Fibroblast of lung (primary cell): Measurements from ENCODE around the gene SMARCA4. TPM values are rescaled to one million over a fixed set of nuclear protein-coding genes. Genes with fewer than 3 reads are reported as not detected.
"Not testable (repeated sequence)": the region's sequence is repeated elsewhere in the genome, so short reads cannot be mapped to it uniquely, and the experiment has no call there.

Source experiments
- DNase-seq, 2 donors: peaks; one replicate each; pipeline versions ENCODE4 v3.0.0 to v3.0.0-alpha.2; 2010; ENCODE audit warnings: low read depth in 2 of 2
- H2AFZ ChIP-seq: 2 replicates; pipeline ENCODE4 v1.5.1; 2012; ENCODE audit warnings: low read length, control low read depth, inconsistent platforms
- H3K27ac ChIP-seq: 2 replicates; pipeline ENCODE4 v1.5.1; 2011; ENCODE audit warnings: low read length, control low read depth; ENCODE audit not compliant: insufficient read depth
- H3K27me3 ChIP-seq: 2 replicates; pipeline ENCODE4 v1.5.1; 2011; ENCODE audit warnings: mild to moderate bottlenecking, low read length; ENCODE audit not compliant: control insufficient read depth, insufficient read depth
- H3K36me3 ChIP-seq: 2 replicates; pipeline ENCODE4 v1.5.1; 2011; ENCODE audit warnings: low read length; ENCODE audit not compliant: control insufficient read depth, insufficient read depth
- H3K4me1 ChIP-seq: 2 replicates; pipeline ENCODE4 v1.5.1; 2011; ENCODE audit warnings: low read length; ENCODE audit not compliant: control insufficient read depth, insufficient read depth; ENCODE audit errors: extremely low read depth
- H3K4me2 ChIP-seq: 2 replicates; pipeline ENCODE4 v1.5.1; 2011; ENCODE audit warnings: low read length, control low read depth; ENCODE audit not compliant: insufficient read depth; ENCODE audit errors: extremely low read depth
- H3K4me3 ChIP-seq, 4 experiments: fragments of 200-600 bp in 1 of 4; sonication (generic) in 1 of 4; replicated peaks in 1 of 4; 2 replicates each; pipeline ENCODE4 v1.5.1; 2011 to 2016; ENCODE audit warnings: low read length in 4 of 4, low read depth in 3 of 4, mild to moderate bottlenecking in 3 of 4, control low read depth in 2 of 4, inconsistent platforms in 1 of 4, mixed read lengths in 1 of 4; ENCODE audit not compliant: insufficient read depth in 1 of 4; ENCODE audit errors: control extremely low read depth in 1 of 4
- H3K79me2 ChIP-seq: 2 replicates; pipeline ENCODE4 v1.5.1; 2012; ENCODE audit warnings: mild to moderate bottlenecking, low read length, inconsistent platforms; ENCODE audit not compliant: control insufficient read depth, insufficient read depth
- H3K9ac ChIP-seq: 2 replicates; pipeline ENCODE4 v1.5.1; 2011; ENCODE audit warnings: mild to moderate bottlenecking, low read length, control low read depth; ENCODE audit not compliant: insufficient read depth
- H3K9me3 ChIP-seq: 2 replicates; pipeline ENCODE4 v1.5.1; 2012; ENCODE audit warnings: low read depth, low read length; ENCODE audit not compliant: control insufficient read depth, insufficient read depth
- H4K20me1 ChIP-seq: 2 replicates; pipeline ENCODE4 v1.5.1; 2011; ENCODE audit warnings: low read length; ENCODE audit not compliant: control insufficient read depth, insufficient read depth; ENCODE audit errors: extremely low read depth
- CTCF ChIP-seq, 2 donors: IDR thresholded peaks in 1 of 2; conservative IDR thresholded peaks in 1 of 2; 1 replicate in 1 of 2; 2 replicates in 1 of 2; pipeline ENCODE4 v1.5.1; 2011 to 2012; ENCODE audit warnings: low read length in 2 of 2, control low read depth in 1 of 2, inconsistent platforms in 1 of 2, low read depth in 1 of 2, mild to moderate bottlenecking in 1 of 2
- EZH2 ChIP-seq: IDR thresholded peaks from 2 replicates; pipeline ENCODE4 v1.5.1; 2012; ENCODE audit warnings: low read length, control low read depth, mild to moderate bottlenecking; ENCODE audit errors: missing control alignments
- polyA plus RNA-seq, 2 donors: library from polyadenylated mRNA; depleted of rRNA in 1 of 2; stranded (reverse) in 1 of 2; unstranded in 1 of 2; fragments of >200 nt; gene quantifications; 2 replicates each; pipeline ENCODE4 v1.2.1, GENCODE V29; 2011 to 2012; ENCODE audit warnings: missing spikeins in 1 of 2
- total RNA-seq: library from RNA; depleted of rRNA; stranded (reverse); fragments of >200 nt; gene quantifications from 2 replicates; pipeline ENCODE4 v1.2.1, GENCODE V29; 2014

SMARCA4 gene
- total and polyA plus RNA-seq, 2 donors (not counting 1 experiment from before 2014, with no cell fraction given): 28.1 to 61.1 TPM

- peak within 1 kb of the TSS; percentile 93 for H3K9ac ChIP-seq
- peak within 1 kb of the TSS; percentile 91 for H3K4me2 ChIP-seq
- H3K4me1 ChIP-seq: peaks cover 15% of the 10 kb centered on the region
- peak within 1 kb of the TSS; percentile 99 for H3K27ac ChIP-seq
- no peaks in the 10 kb centered on the region for H3K9me3 ChIP-seq
- DNase-seq: peak; percentile 92 to 97
- H3K27me3 ChIP-seq: no peaks in the 10 kb centered on the region
- TF ChIP-seq EZH2: no peak
- TF ChIP-seq CTCF (conservative IDR thresholded peaks at IDR 0.05 in 1 of 2, IDR thresholded peaks at IDR 0.05 in 1 of 2; ENCODE audit: low read depth in 1 of 2, low read length in 2 of 2): no peak
- H3K79me2 ChIP-seq: peaks cover 49% of the 10 kb centered on the region
- peaks cover 2% of the 10 kb centered on the region for H4K20me1 ChIP-seq
- peaks cover 9% of the 10 kb centered on the region for H3K36me3 ChIP-seq
- peak within 1 kb of the TSS; percentile 57 to 90 (median 78) for H3K4me3 ChIP-seq
- no peak within 1 kb of the TSS for H2AFZ ChIP-seq
These were observed 128.6 kb downstream of the SMARCA4 start, which contains the start of gene LDLR for GRCh38 chr19:11089254-11090013. Gene LDLR, plus strand, starts transcription at chr19:11089463. Its CDS starts 86 bp downstream, at chr19:11089549.

GRCh38 chr19:11090014-11090263 lies 129.1 kb downstream of the SMARCA4 start:
- Histone ChIP-seq H3K4me1 (peaks cover 16% of the 10 kb centered on the region), H3K79me2 (peaks cover 54% of the 10 kb centered on the region), H3K4me3 (peak overlapping the region; percentile 57 to 90 (median 78)), H3K36me3 (peaks cover 10% of the 10 kb centered on the region), H3K9ac (peak overlapping the region; percentile 93), H3K27ac (peak overlapping the region; percentile 99)
- not testable (repeated sequence) for DNase-seq, H3K4me2 ChIP-seq, H2AFZ ChIP-seq, H3K9me3 ChIP-seq, H3K27me3 ChIP-seq, H4K20me1 ChIP-seq

GRCh38 chr19:11090264-11090996 lies 129.6 kb downstream of the SMARCA4 start:
- Histone ChIP-seq H3K27me3 (no peaks in the 10 kb centered on the region), H3K79me2 (peaks cover 58% of the 10 kb centered on the region), H3K4me1 (peaks cover 16% of the 10 kb centered on the region), H3K4me2 (peak overlapping the region; percentile 99), H3K9ac (peak overlapping the region; percentile 98), H4K20me1 (peaks cover 2% of the 10 kb centered on the region), H3K9me3 (no peaks in the 10 kb centered on the region), H2AFZ (no peak overlapping the region), H3K4me3 (peak overlapping the region; percentile 82 to 99 (median 92)), H3K36me3 (peaks cover 10% of the 10 kb centered on the region), H3K27ac (peak overlapping the region; percentile 99)
- TF ChIP-seq CTCF (conservative IDR thresholded peaks at IDR 0.05 in 1 of 2, IDR thresholded peaks at IDR 0.05 in 1 of 2; ENCODE audit: low read depth in 1 of 2, low read length in 2 of 2) (no peak), EZH2 (no peak)
- DNase-seq: peak; percentile 94 to 95
